A673 (cell line): Measurements from ENCODE around the gene MMP14.

Experiments
- EZH2 ChIP-seq: fragments of 200-600 bp; sonication (generic); IDR thresholded peaks from 2 replicates; pipeline ENCODE4 v1.6.1; 2017; ENCODE audit warnings: borderline replicate concordance, low read depth, mild to moderate bottlenecking, mixed read lengths, antibody characterized with exemption, low read length; ENCODE audit not compliant: poor library complexity, severe bottlenecking
- TF ChIP-seq, protein P1 (sequence below): fragments of 300-800, 200-600 bp; sonication (generic); conservative IDR thresholded peaks from 2 replicates; pipeline ENCODE4 v1.5.1; 2017; ENCODE audit warnings: low read depth, mild to moderate bottlenecking, antibody characterized with exemption, low read length, moderate library complexity, mixed read lengths

DNA sequence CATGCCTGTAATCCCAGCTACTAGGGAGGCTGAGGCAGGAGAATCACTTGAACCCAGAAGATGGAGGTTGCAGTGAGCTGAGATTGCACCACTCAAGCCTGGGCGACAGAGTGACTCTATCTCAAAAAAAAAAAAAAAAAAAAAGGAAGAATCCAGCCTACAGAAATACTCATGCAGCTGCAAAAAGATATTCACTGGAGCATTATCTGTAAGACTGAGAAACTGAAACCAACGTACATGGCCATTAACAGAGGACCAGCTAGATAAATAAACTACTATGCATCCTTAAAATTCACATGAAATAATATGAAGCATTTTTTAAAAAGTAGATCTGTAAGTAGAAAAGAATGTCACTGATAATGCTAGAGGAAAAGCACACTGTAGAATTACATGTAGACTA is 24.7 kb upstream of the MMP14 start:
- TF ChIP-seq, protein P1, sequence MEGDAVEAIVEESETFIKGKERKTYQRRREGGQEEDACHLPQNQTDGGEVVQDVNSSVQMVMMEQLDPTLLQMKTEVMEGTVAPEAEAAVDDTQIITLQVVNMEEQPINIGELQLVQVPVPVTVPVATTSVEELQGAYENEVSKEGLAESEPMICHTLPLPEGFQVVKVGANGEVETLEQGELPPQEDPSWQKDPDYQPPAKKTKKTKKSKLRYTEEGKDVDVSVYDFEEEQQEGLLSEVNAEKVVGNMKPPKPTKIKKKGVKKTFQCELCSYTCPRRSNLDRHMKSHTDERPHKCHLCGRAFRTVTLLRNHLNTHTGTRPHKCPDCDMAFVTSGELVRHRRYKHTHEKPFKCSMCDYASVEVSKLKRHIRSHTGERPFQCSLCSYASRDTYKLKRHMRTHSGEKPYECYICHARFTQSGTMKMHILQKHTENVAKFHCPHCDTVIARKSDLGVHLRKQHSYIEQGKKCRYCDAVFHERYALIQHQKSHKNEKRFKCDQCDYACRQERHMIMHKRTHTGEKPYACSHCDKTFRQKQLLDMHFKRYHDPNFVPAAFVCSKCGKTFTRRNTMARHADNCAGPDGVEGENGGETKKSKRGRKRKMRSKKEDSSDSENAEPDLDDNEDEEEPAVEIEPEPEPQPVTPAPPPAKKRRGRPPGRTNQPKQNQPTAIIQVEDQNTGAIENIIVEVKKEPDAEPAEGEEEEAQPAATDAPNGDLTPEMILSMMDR: no peak
- TF ChIP-seq EZH2: no peak
